Esophagus (tissue), 2 donors: ENCODE measurements around the gene TMPRSS3. TPM values are rescaled to one million over a fixed set of nuclear protein-coding genes. Genes with fewer than 3 reads are reported as not detected.

Experiments used
- H3K27ac ChIP-seq, 2 donors: one replicate each; pipeline ENCODE4 v1.5.1; 2013; ENCODE audit warnings: low read depth in 2 of 2, mild to moderate bottlenecking in 2 of 2, inconsistent platforms in 1 of 2, low read length in 1 of 2, moderate library complexity in 1 of 2
- H3K27me3 ChIP-seq, 2 donors: one replicate each; pipeline ENCODE4 v1.6.1; 2013; ENCODE audit warnings: low read length in 2 of 2, control low read depth in 1 of 2, mild to moderate bottlenecking in 1 of 2; ENCODE audit not compliant: insufficient read depth in 2 of 2, control insufficient read depth in 1 of 2
- H3K36me3 ChIP-seq, 2 donors: one replicate each; pipeline ENCODE4 v1.6.1; 2013; ENCODE audit warnings: low read length in 1 of 2; ENCODE audit not compliant: control insufficient read depth in 2 of 2, insufficient read depth in 2 of 2
- H3K4me1 ChIP-seq, 2 donors: one replicate each; pipeline ENCODE4 v1.6.1; 2013; ENCODE audit warnings: low read length in 1 of 2; ENCODE audit not compliant: control insufficient read depth in 2 of 2, insufficient read depth in 2 of 2
- H3K4me3 ChIP-seq, 2 donors: one replicate each; pipeline ENCODE4 v1.5.1; 2013; ENCODE audit warnings: low read length in 2 of 2, mild to moderate bottlenecking in 2 of 2, low read depth in 1 of 2, moderate library complexity in 1 of 2
- H3K9me3 ChIP-seq, 2 donors: one replicate each; pipeline ENCODE4 v1.6.1; 2013; ENCODE audit warnings: mild to moderate bottlenecking in 2 of 2, low read depth in 1 of 2, low read length in 1 of 2, moderate library complexity in 1 of 2; ENCODE audit not compliant: control insufficient read depth in 2 of 2, insufficient read depth in 1 of 2
- WGBS, 2 donors: extraction: QIAGEN DNeasy Blood & Tissue Kit; methylation state at CpG; one replicate each; pipeline ENCODE4 v1.1.7; 2013; 5-methylcytosine and 5-hydroxymethylcytosine counted together
- polyA plus RNA-seq, 2 donors: library from polyadenylated mRNA; stranded (reverse); fragments of 200-250 nt; gene quantifications; one replicate each; pipeline ENCODE4 v1.2.3, GENCODE V29; 2013
- donor health status: healthy with polysubstance abuse.
- donor health status: Bipolar disorder and iron deficiency.

Gene TMPRSS3
- polyA plus RNA-seq, 2 donors: 0.06 to 0.08 TPM

DNA sequence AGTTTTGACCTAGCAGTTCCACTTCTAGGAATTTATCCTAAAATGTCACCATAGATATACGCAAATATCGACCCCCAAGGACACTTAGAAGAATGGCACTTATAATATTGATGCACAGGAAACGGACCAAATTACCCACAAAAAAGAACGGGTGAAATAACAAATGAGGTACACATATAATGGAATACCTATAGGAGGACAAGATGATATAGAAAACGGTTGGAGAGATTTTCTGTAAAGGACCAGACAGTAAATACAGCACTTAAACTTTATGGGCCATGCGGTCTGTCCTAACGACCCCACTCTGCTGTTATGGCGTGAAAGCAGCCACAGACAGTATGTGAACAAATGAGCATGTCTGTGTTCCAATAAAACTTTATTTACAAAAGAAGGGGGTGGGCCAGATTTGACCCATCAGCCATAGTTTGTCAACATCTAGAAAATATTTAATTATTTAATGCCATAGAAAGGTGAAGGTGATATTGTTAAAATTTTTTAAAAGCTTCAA, 2.4 kb downstream of the TMPRSS3 start:
- Histone ChIP-seq H3K4me3 (no peak overlapping the region), H3K36me3 (no peaks in the 10 kb centered on the region), H3K27me3 (no peaks in the 10 kb centered on the region), H3K9me3 (peaks cover 0 to 2% of the 10 kb centered on the region in 2 donors), H3K27ac (no peak overlapping the region), H3K4me1 (peaks cover 0 to 2% of the 10 kb centered on the region in 2 donors)
- 57 to 59% methylated on average over 8 of the region's 8 CpGs for WGBS, 2 donors

DNA sequence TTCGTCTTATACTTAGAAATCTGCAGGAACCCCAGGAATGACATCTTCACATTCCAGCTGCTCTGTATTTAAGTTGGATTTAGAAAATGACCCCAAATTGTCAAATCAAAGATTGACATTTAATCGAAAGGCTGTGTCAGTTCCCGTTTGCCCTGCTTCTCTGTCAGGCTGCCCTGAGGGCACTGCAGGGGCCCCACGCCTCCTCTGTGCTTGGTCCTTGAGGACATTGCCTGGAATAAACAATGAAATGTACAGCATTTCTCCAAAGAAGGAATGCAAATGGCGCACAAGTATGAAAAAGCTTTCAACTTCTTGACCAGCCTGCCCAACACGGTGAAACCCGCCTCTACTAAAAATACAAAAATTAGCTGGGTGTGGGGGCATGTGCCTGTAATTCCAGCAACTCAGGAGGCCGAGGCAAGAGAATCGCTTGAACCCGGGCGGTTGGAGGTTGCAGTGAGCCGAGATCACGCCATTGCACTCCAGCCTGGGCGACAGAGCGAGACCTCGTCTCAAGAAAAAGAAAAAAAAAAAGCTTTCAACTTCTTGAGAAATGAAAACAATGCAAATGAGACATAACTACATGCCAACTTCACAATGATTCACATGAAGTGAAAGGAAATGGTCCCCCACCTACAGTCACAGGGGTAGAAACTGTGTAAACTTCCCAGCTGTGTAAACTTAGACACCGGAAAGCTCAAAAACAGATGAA, 3.0 kb downstream of the TMPRSS3 start:
- H3K9me3 ChIP-seq: peaks cover 0 to 2% of the 10 kb centered on the region in 2 donors
- H3K4me1 ChIP-seq: peaks cover 0 to 2% of the 10 kb centered on the region in 2 donors
- H3K4me3 ChIP-seq: no peak overlapping the region
- H3K27ac ChIP-seq: no peak overlapping the region
- no peaks in the 10 kb centered on the region for H3K36me3 ChIP-seq
- WGBS, 2 donors: 73 to 74% methylated on average over 17 of the region's 17 CpGs
- no peaks in the 10 kb centered on the region for H3K27me3 ChIP-seq

GRCh38 chr21:42391297-42391696, 4.6 kb downstream of the TMPRSS3 start:
- no peak overlapping the region for H3K4me3 ChIP-seq
- WGBS, 2 donors: 86 to 90% methylated on average over 5 of the region's 5 CpGs
- H3K27ac ChIP-seq: no peak overlapping the region
- H3K9me3 ChIP-seq: peaks cover 0 to 2% of the 10 kb centered on the region in 2 donors
- H3K36me3 ChIP-seq: no peaks in the 10 kb centered on the region
- H3K27me3 ChIP-seq: no peaks in the 10 kb centered on the region
- peaks cover 0 to 2% of the 10 kb centered on the region in 2 donors for H3K4me1 ChIP-seq

DNA sequence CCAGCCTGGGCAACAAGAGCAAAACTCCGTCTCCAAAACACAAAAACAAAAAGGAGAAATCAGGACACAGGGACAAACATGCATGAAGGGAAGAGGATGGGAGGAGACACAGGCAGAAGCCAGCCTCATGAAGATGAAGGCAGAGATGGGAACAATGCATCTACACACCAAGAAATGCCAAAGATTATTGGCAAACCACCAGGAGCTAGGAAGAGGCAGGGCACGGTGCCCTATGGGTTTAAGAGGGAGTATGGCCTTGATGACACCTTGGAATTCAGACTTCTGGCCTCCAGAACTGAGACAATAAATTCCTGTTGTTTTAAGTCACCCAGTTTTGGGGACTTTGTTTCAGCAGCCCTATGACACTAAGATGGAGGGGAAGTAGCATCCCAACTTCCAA, 5.2 kb downstream of the TMPRSS3 start:
- H3K36me3 ChIP-seq: no peaks in the 10 kb centered on the region
- no peak overlapping the region for H3K4me3 ChIP-seq
- WGBS, 2 donors: 67 to 69% methylated on average over 2 of the region's 2 CpGs
- H3K9me3 ChIP-seq: peaks cover 0 to 2% of the 10 kb centered on the region in 2 donors
- peaks cover 0 to 2% of the 10 kb centered on the region in 2 donors for H3K4me1 ChIP-seq
- no peak overlapping the region for H3K27ac ChIP-seq
- H3K27me3 ChIP-seq: no peaks in the 10 kb centered on the region

- peaks cover 0 to 2% of the 10 kb centered on the region in 2 donors for H3K4me1 ChIP-seq
- no peak overlapping the region for H3K27ac ChIP-seq
- no peak overlapping the region for H3K4me3 ChIP-seq
- no peaks in the 10 kb centered on the region for H3K36me3 ChIP-seq
- H3K9me3 ChIP-seq: peaks cover 0 to 2% of the 10 kb centered on the region in 2 donors
- 65 to 73% methylated on average over 5 of the region's 5 CpGs for WGBS, 2 donors
- no peaks in the 10 kb centered on the region for H3K27me3 ChIP-seq
Measured at GRCh38 chr21:42390193-42390592, 5.7 kb downstream of the TMPRSS3 start.

DNA sequence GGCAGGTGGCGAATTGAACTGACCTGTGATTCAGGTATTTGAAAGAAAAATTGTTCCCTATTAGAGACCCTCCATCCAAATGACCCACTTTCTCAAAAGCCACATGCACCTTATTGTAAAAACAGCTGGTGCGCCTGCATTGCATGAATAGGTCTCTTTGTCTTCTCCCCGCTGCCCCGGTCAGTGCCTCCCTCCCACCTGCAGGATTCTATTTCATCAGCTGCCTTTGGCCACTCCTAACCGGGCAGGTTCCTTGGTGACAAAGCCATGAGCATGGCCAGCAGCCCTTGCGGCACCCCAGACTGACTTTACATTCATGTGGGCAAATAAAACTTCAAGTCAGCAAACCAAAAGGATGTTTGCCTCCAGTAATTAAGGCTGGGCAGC, 6.4 kb downstream of the TMPRSS3 start:
- no peaks in the 10 kb centered on the region for H3K27me3 ChIP-seq
- 66 to 73% methylated on average over 6 of the region's 6 CpGs for WGBS, 2 donors
- peaks cover 0 to 2% of the 10 kb centered on the region in 2 donors for H3K9me3 ChIP-seq
- H3K4me3 ChIP-seq: no peak overlapping the region
- H3K27ac ChIP-seq: no peak overlapping the region
- H3K4me1 ChIP-seq: peaks cover 0 to 2% of the 10 kb centered on the region in 2 donors
- no peaks in the 10 kb centered on the region for H3K36me3 ChIP-seq

- H3K9me3 ChIP-seq: peaks cover 0 to 2% of the 10 kb centered on the region in 2 donors
- no peaks in the 10 kb centered on the region for H3K36me3 ChIP-seq
- no peaks in the 10 kb centered on the region for H3K27me3 ChIP-seq
- H3K4me3 ChIP-seq: no peak overlapping the region
- no peak overlapping the region for H3K27ac ChIP-seq
- WGBS, 2 donors: 56 to 74% methylated on average over 20 of the region's 20 CpGs
- H3K4me1 ChIP-seq: peaks cover 0 to 2% of the 10 kb centered on the region in 2 donors
Measured at GRCh38 chr21:42388740-42389448, 7.0 kb downstream of the TMPRSS3 start.

DNA sequence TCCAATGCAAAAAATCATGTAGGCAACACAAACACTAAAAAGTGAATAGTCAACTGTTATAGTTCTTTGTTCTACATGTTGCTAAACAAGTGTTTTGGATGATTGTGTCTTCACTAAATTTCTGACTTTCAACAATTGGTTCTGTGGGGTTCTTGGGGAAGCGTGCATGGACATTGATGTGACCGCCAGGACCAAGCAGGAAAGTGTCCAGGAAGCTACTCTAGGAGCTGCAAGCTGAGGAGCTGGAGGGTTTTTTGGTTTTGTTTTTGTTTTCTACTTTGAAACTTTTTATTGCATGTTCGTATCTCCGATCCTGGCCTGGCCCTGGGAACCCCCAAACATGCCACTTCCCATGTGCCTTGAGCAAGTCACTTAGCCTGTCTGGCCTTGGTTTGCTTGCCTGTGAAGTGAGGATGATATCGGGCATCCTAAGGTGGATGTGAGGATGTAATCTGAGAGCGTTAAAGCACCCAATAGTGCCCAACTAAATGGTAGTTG, 8.0 kb downstream of the TMPRSS3 start:
- no peak overlapping the region for H3K27ac ChIP-seq
- peaks cover 0 to 6% of the 10 kb centered on the region in 2 donors for H3K9me3 ChIP-seq
- 91 to 94% methylated on average over 6 of the region's 6 CpGs for WGBS, 2 donors
- no peak overlapping the region for H3K4me3 ChIP-seq
- H3K27me3 ChIP-seq: no peaks in the 10 kb centered on the region
- no peaks in the 10 kb centered on the region for H3K36me3 ChIP-seq
- peaks cover 0 to 2% of the 10 kb centered on the region in 2 donors for H3K4me1 ChIP-seq

- 61 to 62% methylated on average over 3 of the region's 3 CpGs for WGBS, 2 donors
Measured at GRCh38 chr21:42387164-42387563, 8.7 kb downstream of the TMPRSS3 start.

More at GRCh38 chr21:42387164-42387563, 8.7 kb downstream of the TMPRSS3 start:
- Histone ChIP-seq H3K9me3 (peaks cover 0 to 8% of the 10 kb centered on the region in 2 donors), H3K27me3 (no peaks in the 10 kb centered on the region), H3K27ac (no peak overlapping the region), H3K4me1 (peaks cover 0 to under 1% of the 10 kb centered on the region in 2 donors), H3K36me3 (no peaks in the 10 kb centered on the region), H3K4me3 (no peak overlapping the region)
